H9 (cell line): ENCODE data around the gene CAPNS1. TPM values are rescaled to one million over a fixed set of nuclear protein-coding genes. Genes with fewer than 3 reads are reported as not detected.

Experiments
- DNase-seq: peaks from one replicate; pipeline ENCODE4 v3.0.0-alpha.2; 2017
- H2AFZ ChIP-seq: one replicate; pipeline ENCODE4 v1.6.1; 2013; ENCODE audit warnings: mild to moderate bottlenecking, low read length, control low read depth, moderate library complexity
- H2AK5ac ChIP-seq: 2 replicates; pipeline ENCODE4 v1.6.1; 2013; ENCODE audit warnings: low read length, control low read depth, mixed read lengths; ENCODE audit not compliant: insufficient read length
- H2BK120ac ChIP-seq: one replicate; pipeline ENCODE4 v1.6.1; 2013; ENCODE audit warnings: low read depth, mild to moderate bottlenecking, low read length, control low read depth, inconsistent platforms; ENCODE audit not compliant: poor library complexity, severe bottlenecking
- H2BK12ac ChIP-seq: 2 replicates; pipeline ENCODE4 v1.6.1; 2013; ENCODE audit warnings: low read length, control low read depth, mixed read lengths, low read depth; ENCODE audit not compliant: insufficient read length
- H2BK15ac ChIP-seq: 2 replicates; pipeline ENCODE4 v1.6.1; 2013; ENCODE audit warnings: low read depth, low read length, control low read depth
- H2BK20ac ChIP-seq: one replicate; pipeline ENCODE4 v1.6.1; 2013; ENCODE audit warnings: low read depth, mild to moderate bottlenecking, low read length, control low read depth, inconsistent platforms; ENCODE audit not compliant: poor library complexity, severe bottlenecking
- H2BK5ac ChIP-seq: 2 replicates; pipeline ENCODE4 v1.6.1; 2013; ENCODE audit warnings: low read length, control low read depth, mixed read lengths; ENCODE audit not compliant: insufficient read length
- H3K14ac ChIP-seq: 2 replicates; pipeline ENCODE4 v1.6.1; 2013; ENCODE audit warnings: low read length, control low read depth; ENCODE audit not compliant: insufficient read depth
- H3K18ac ChIP-seq: 2 replicates; pipeline ENCODE4 v1.6.1; 2013; ENCODE audit warnings: low read depth, mild to moderate bottlenecking, mixed read lengths, low read length, control low read depth; ENCODE audit not compliant: insufficient read length
- H3K23ac ChIP-seq: 2 replicates; pipeline ENCODE4 v1.6.1; 2013; ENCODE audit warnings: low read length, control low read depth, mixed read lengths, low read depth; ENCODE audit not compliant: insufficient read length
- H3K23me2 ChIP-seq: 2 replicates; pipeline ENCODE4 v1.6.1; 2013; ENCODE audit warnings: low read depth, mild to moderate bottlenecking, mixed read lengths, low read length, control low read depth; ENCODE audit not compliant: insufficient read length, poor library complexity, severe bottlenecking
- H3K27ac ChIP-seq: 2 replicates; pipeline ENCODE4 v1.5.1; 2013; ENCODE audit warnings: low read length, control low read depth, mixed read lengths, low read depth; ENCODE audit not compliant: insufficient read length
- H3K27me3 ChIP-seq: 2 replicates; pipeline ENCODE4 v1.6.1; 2013; ENCODE audit warnings: low read length, control low read depth, inconsistent platforms; ENCODE audit not compliant: insufficient read depth
- H3K4ac ChIP-seq: 2 replicates; pipeline ENCODE4 v1.6.1; 2013; ENCODE audit warnings: low read depth, mild to moderate bottlenecking, control low read depth, inconsistent platforms, low read length, moderate library complexity
- H3K4me1 ChIP-seq: 2 replicates; pipeline ENCODE4 v1.6.1; 2013; ENCODE audit warnings: low read length, control low read depth, inconsistent platforms; ENCODE audit not compliant: insufficient read depth
- H3K4me2 ChIP-seq: 2 replicates; pipeline ENCODE4 v1.6.1; 2013; ENCODE audit warnings: low read length, control low read depth, mixed read lengths; ENCODE audit not compliant: insufficient read length, insufficient read depth
- H3K56ac ChIP-seq: 2 replicates; pipeline ENCODE4 v1.6.1; 2013; ENCODE audit warnings: low read depth, mild to moderate bottlenecking, mixed read lengths, low read length, control low read depth; ENCODE audit not compliant: insufficient read length
- H3K79me1 ChIP-seq: 2 replicates; pipeline ENCODE4 v1.6.1; 2013; ENCODE audit warnings: low read depth, mild to moderate bottlenecking, moderate library complexity, low read length, control low read depth, inconsistent platforms; ENCODE audit not compliant: insufficient read depth, poor library complexity, severe bottlenecking
- H3K79me2 ChIP-seq: 2 replicates; pipeline ENCODE4 v1.6.1; 2013; ENCODE audit warnings: low read length, control low read depth, inconsistent platforms; ENCODE audit not compliant: insufficient read depth
- H3K9ac ChIP-seq: 2 replicates; pipeline ENCODE4 v1.6.1; 2013; ENCODE audit warnings: low read length, control low read depth, mixed read lengths; ENCODE audit not compliant: insufficient read length; ENCODE audit errors: extremely low read depth
- H3K9me3 ChIP-seq: one replicate; pipeline ENCODE4 v1.6.1; 2013; ENCODE audit warnings: low read depth, low read length, inconsistent platforms; ENCODE audit not compliant: control insufficient read depth
- H3T11ph ChIP-seq: one replicate; pipeline ENCODE4 v1.6.1; 2013; ENCODE audit warnings: mild to moderate bottlenecking, low read length, control low read depth, inconsistent platforms
- H4K20me1 ChIP-seq: one replicate; pipeline ENCODE4 v1.6.1; 2013; ENCODE audit not compliant: control insufficient read depth, insufficient read length, insufficient read depth
- H4K5ac ChIP-seq: 2 replicates; pipeline ENCODE4 v1.6.1; 2013; ENCODE audit warnings: low read depth, mild to moderate bottlenecking, mixed read lengths, low read length, control low read depth; ENCODE audit not compliant: insufficient read length
- H4K8ac ChIP-seq: replicated peaks from 2 replicates; pipeline ENCODE4 v1.6.1; 2013; ENCODE audit warnings: low read length, control low read depth, mixed read lengths, low read depth; ENCODE audit not compliant: insufficient read length
- H4K91ac ChIP-seq: 2 replicates; pipeline ENCODE4 v1.6.1; 2013; ENCODE audit warnings: low read depth, mild to moderate bottlenecking, moderate library complexity, mixed read lengths, low read length, control low read depth; ENCODE audit not compliant: insufficient read length
- H3K27ac Mint-ChIP-seq, 3 experiments: 2 replicates in 2 of 3; 3 replicates in 1 of 3; pipeline ENCODE4 v1.8.0; 2020 to 2021; ENCODE audit warnings: mixed read lengths in 3 of 3, mild to moderate bottlenecking in 1 of 3, moderate library complexity in 1 of 3
- H3K27me3 Mint-ChIP-seq: 2 replicates; pipeline ENCODE4 v1.8.0; 2021; ENCODE audit warnings: low read depth, mild to moderate bottlenecking, moderate library complexity, mixed read lengths
- H3K36me3 Mint-ChIP-seq, 3 experiments: 2 replicates in 2 of 3; 3 replicates in 1 of 3; pipeline ENCODE4 v1.8.0; 2020 to 2021; ENCODE audit warnings: low read depth in 3 of 3, mixed read lengths in 3 of 3; ENCODE audit not compliant: insufficient read depth in 1 of 3
- H3K4me1 Mint-ChIP-seq, 2 experiments: 2 replicates each; pipeline ENCODE4 v1.8.0; 2020; ENCODE audit warnings: mixed read lengths in 2 of 2
- H3K4me3 Mint-ChIP-seq, 2 experiments: 2 replicates in 1 of 2; 3 replicates in 1 of 2; pipeline ENCODE4 v1.8.0; 2020 to 2021; ENCODE audit warnings: mild to moderate bottlenecking in 2 of 2, mixed read lengths in 2 of 2, moderate library complexity in 1 of 2
- H3K9me3 Mint-ChIP-seq, 2 experiments: 2 replicates in 1 of 2; 3 replicates in 1 of 2; pipeline ENCODE4 v1.8.0; 2020; ENCODE audit warnings: mild to moderate bottlenecking in 2 of 2, mixed read lengths in 2 of 2, moderate library complexity in 1 of 2
- WGBS: extraction: QIAGEN DNeasy Blood & Tissue Kit; methylation state at CpG from one replicate; pipeline ENCODE4 v1.1.7; 2013; ENCODE audit warnings: missing lambda C conversion rate, low lambda C conversion rate, mixed read lengths; ENCODE audit not compliant: insufficient read length; ENCODE audit errors: extremely low coverage; 5-methylcytosine and 5-hydroxymethylcytosine counted together
- total RNA-seq: library from RNA; stranded (reverse); gene quantifications from 2 replicates; pipeline ENCODE4 v1.2.1, GENCODE V29; 2021
- TF ChIP-seq, protein P1 (sequence below): fragments of 200-600 bp; sonication (generic); conservative IDR thresholded peaks from 3 replicates; pipeline ENCODE4 v1.8.0; 2021; ENCODE audit warnings: antibody characterized with exemption, mild to moderate bottlenecking

CAPNS1 gene
- total RNA-seq, 1 experiment from 2014 or later = 399 TPM

DNA sequence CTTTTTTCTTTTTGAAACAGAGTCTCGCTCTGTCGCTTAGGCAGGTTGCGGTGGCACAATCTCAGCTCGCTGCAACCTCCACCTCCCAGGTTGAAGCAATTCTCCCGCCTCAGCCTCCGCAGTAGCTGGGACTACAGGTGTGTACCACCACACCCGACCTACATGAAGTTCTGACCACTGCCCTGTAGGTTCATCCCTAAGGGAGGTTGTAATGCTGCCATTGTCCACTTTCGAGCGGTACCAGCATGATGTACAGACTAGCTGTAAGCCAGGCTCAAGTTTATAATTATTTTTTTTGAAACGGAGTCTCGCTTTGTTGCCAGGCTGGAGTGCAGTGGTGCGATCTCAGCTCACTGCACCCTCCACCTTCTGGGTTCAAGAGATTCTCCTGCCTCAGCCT is 23.9 kb downstream of the CAPNS1 start:
- Histone ChIP-seq H3K27ac (no peak overlapping the region), H3K4me1 (peaks cover 5% of the 10 kb centered on the region; the same call in 1 of the 2 replicates), H3K23me2 (no peaks in the 10 kb centered on the region), H4K91ac (no peak overlapping the region), H2AFZ (no peak overlapping the region), H3K9ac (no peak overlapping the region), H3K56ac (no peak overlapping the region), H3K9me3 (no peaks in the 10 kb centered on the region), H2BK12ac (no peak overlapping the region), H3K79me2 (no peaks in the 10 kb centered on the region), H4K8ac (no peak overlapping the region), H2BK120ac (no peak overlapping the region), H3K79me1 (no peaks in the 10 kb centered on the region), H4K5ac (no peak overlapping the region), H3K23ac (no peak overlapping the region), H3K27me3 (no peaks in the 10 kb centered on the region), H2BK20ac (no peak overlapping the region), H4K20me1 (no peaks in the 10 kb centered on the region), H2AK5ac (no peak overlapping the region), H3K4ac (no peak overlapping the region), H2BK5ac (no peak overlapping the region), H3K4me2 (no peak overlapping the region), H3T11ph (no peak overlapping the region), H3K14ac (no peak overlapping the region), H3K18ac (no peak overlapping the region), H2BK15ac (no peak overlapping the region)
- H3K4me3 Mint-ChIP-seq = no peak overlapping the region
- WGBS = no CpG with 5 or more reads among the region's 12 CpGs
- H3K36me3 Mint-ChIP-seq = peaks cover 13 to 39% (median 26%) of the 10 kb centered on the region in 3 experiments; a peak in 6 of 7 replicates
- H3K27me3 Mint-ChIP-seq = no peaks in the 10 kb centered on the region
- no peak overlapping the region; a peak in 1 of 7 replicates for H3K27ac Mint-ChIP-seq
- peaks cover 24 to 25% of the 10 kb centered on the region in 2 experiments for H3K4me1 Mint-ChIP-seq
- H3K9me3 Mint-ChIP-seq = no peaks in the 10 kb centered on the region; a peak in 1 of 5 replicates
- DNase-seq = no peak
- TF ChIP-seq, protein P1, sequence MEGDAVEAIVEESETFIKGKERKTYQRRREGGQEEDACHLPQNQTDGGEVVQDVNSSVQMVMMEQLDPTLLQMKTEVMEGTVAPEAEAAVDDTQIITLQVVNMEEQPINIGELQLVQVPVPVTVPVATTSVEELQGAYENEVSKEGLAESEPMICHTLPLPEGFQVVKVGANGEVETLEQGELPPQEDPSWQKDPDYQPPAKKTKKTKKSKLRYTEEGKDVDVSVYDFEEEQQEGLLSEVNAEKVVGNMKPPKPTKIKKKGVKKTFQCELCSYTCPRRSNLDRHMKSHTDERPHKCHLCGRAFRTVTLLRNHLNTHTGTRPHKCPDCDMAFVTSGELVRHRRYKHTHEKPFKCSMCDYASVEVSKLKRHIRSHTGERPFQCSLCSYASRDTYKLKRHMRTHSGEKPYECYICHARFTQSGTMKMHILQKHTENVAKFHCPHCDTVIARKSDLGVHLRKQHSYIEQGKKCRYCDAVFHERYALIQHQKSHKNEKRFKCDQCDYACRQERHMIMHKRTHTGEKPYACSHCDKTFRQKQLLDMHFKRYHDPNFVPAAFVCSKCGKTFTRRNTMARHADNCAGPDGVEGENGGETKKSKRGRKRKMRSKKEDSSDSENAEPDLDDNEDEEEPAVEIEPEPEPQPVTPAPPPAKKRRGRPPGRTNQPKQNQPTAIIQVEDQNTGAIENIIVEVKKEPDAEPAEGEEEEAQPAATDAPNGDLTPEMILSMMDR = no peak
